SK-N-MC (cell line): ENCODE results near the gene NLN.
"Not testable (repeated sequence)": the region's sequence is repeated elsewhere in the genome, so short reads cannot be mapped to it uniquely, and the experiment has no call there.

Experiments
- DNase-seq: peaks from one replicate; pipeline ENCODE4 v3.0.0-alpha.2; 2011; ENCODE audit warnings: low read depth, low spot score
- H3K27ac ChIP-seq: fragments of 200-600 bp; sonication (generic); 2 replicates; pipeline ENCODE4 v1.5.1; 2016; ENCODE audit warnings: mixed run types
- H3K36me3 ChIP-seq: fragments of 200-600 bp; sonication (generic); 2 replicates; pipeline ENCODE4 v1.6.1; 2017; ENCODE audit warnings: antibody characterized with exemption, low read length, mixed read lengths; ENCODE audit not compliant: insufficient read depth
- H3K4me3 ChIP-seq: fragments of 200-600 bp; sonication (generic); 2 replicates; pipeline ENCODE4 v1.5.1; 2016
- H3K9ac ChIP-seq: fragments of 200-600 bp; sonication (generic); 2 replicates; pipeline ENCODE4 v1.8.0; 2017; ENCODE audit warnings: mixed run types, mixed read lengths; ENCODE audit not compliant: insufficient read length
- H3K9me3 ChIP-seq: fragments of 200-600 bp; sonication (generic); 2 replicates; pipeline ENCODE4 v1.6.1; 2017; ENCODE audit warnings: low read depth, mild to moderate bottlenecking, antibody characterized with exemption, low read length, moderate library complexity, mixed read lengths
- EZH2 ChIP-seq: fragments of 200-600 bp; sonication (generic); IDR thresholded peaks from one replicate; pipeline ENCODE4 v1.6.1; 2017; ENCODE audit warnings: antibody characterized with exemption
- FOXP2 ChIP-seq: optimal IDR thresholded peaks from 2 replicates; pipeline ENCODE3; 2011; ENCODE audit warnings: mild to moderate bottlenecking, moderate library complexity; ENCODE audit not compliant: insufficient read depth; ENCODE audit errors: extremely low read length, control extremely low read depth
- POLR2AphosphoS5 ChIP-seq: IDR thresholded peaks from 2 replicates; pipeline ENCODE4 v1.6.1; 2012; ENCODE audit warnings: mild to moderate bottlenecking, low read depth, low read length, borderline replicate concordance

The NLN gene

DNA sequence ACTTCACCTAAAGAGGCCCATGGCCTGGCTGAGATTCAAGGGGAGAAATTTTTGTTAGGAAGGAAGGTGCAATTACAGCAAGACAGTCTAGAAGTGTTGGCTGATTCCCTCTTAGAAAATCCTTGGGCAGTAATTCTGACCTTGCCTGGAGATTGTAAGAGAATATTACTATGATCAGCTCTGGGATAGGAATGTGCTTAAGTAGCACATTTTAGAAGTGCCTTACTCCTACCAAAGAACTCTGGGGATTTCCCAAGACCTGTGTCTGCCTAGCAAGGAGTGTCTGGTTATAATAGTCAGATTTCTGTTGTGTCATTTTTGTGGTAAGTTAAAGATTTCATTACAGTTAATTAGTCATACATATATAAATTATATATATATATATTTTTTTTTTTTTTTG lies 52.3 kb downstream of the NLN start:
- DNase-seq, result peak; percentile 82
- Histone ChIP-seq H3K27ac (peak overlapping the region; percentile 98), H3K36me3 (peaks cover 11% of the 10 kb centered on the region), H3K9ac (peak overlapping the region; percentile 48), H3K9me3 (no peaks in the 10 kb centered on the region), H3K4me3 (peak overlapping the region; percentile 65)
- TF ChIP-seq EZH2, result no peak
- TF ChIP-seq POLR2AphosphoS5, result no peak

GRCh38 chr5:65775476-65775875 lies 53.5 kb downstream of the NLN start:
- no peak overlapping the region for H3K9ac ChIP-seq
- peaks cover 22% of the 10 kb centered on the region for H3K36me3 ChIP-seq
- peak overlapping the region; percentile 89 for H3K27ac ChIP-seq
- H3K9me3 ChIP-seq, result no peaks in the 10 kb centered on the region
- no peak for TF ChIP-seq POLR2AphosphoS5
- TF ChIP-seq EZH2, result no peak
- no peak for TF ChIP-seq FOXP2
- DNase-seq, result no peak
- H3K4me3 ChIP-seq, result no peak overlapping the region

DNA sequence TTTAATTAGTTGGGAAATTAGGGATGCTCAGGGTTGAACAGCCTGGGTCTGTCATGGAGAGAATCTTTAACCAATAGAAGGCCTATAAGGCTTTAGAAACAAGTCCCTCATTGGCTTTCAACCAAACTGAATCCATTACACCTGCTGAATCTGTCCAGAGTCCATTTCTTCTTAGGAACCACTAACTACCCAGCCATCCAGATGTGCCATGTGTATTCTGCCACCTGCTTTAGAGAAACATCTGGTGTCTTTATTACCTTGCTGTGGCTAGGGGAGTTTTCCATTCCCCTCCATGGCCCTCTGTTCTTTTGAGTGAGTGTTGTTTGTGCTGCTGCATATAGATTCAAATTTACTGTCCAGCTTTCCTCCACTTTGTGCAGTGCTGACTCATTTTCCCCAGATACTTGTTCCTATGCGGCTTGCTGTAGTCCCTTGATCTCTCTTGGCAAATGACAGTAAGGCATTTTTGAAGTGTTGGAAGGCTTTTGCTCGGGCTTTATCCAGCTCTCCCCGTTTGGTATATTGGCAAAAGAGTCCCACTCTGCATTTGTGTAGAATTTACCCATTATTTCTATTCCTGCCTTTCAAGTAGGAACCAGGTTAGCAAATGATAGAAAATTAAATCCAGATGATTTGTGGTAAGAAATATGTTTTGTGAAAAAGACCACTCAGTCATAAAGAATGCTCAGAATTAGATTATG lies 54.6 kb downstream of the NLN start:
- peaks cover 31% of the 10 kb centered on the region for H3K36me3 ChIP-seq
- no peak for TF ChIP-seq FOXP2
- TF ChIP-seq EZH2, result no peak
- no peak for TF ChIP-seq POLR2AphosphoS5
- peak; percentile 16 for DNase-seq
- no peak overlapping the region for H3K9ac ChIP-seq
- peak overlapping the region; percentile 36; the same call in 1 of the 2 replicates for H3K4me3 ChIP-seq
- H3K27ac ChIP-seq, result peak overlapping the region; percentile 81
- no peaks in the 10 kb centered on the region for H3K9me3 ChIP-seq

GRCh38 chr5:65778126-65778525 lies 56.1 kb downstream of the NLN start:
- no peak overlapping the region for H3K4me3 ChIP-seq
- no peak for DNase-seq
- TF ChIP-seq EZH2 (no peak), FOXP2 (no peak), POLR2AphosphoS5 (no peak)
- H3K27ac ChIP-seq, result no peak overlapping the region
- H3K9ac ChIP-seq, result no peak overlapping the region
- H3K36me3 ChIP-seq, result peaks cover 44% of the 10 kb centered on the region
- H3K9me3 ChIP-seq, result no peaks in the 10 kb centered on the region

GRCh38 chr5:65779643-65780042 lies 57.6 kb downstream of the NLN start:
- peaks cover 48% of the 10 kb centered on the region for H3K36me3 ChIP-seq
- H3K9me3 ChIP-seq, result no peaks in the 10 kb centered on the region
- no peak overlapping the region for H3K27ac ChIP-seq
- H3K4me3 ChIP-seq, result no peak overlapping the region
- no peak for TF ChIP-seq EZH2
- no peak for TF ChIP-seq FOXP2
- no peak for TF ChIP-seq POLR2AphosphoS5
- DNase-seq, result no peak
- H3K9ac ChIP-seq, result no peak overlapping the region

DNA sequence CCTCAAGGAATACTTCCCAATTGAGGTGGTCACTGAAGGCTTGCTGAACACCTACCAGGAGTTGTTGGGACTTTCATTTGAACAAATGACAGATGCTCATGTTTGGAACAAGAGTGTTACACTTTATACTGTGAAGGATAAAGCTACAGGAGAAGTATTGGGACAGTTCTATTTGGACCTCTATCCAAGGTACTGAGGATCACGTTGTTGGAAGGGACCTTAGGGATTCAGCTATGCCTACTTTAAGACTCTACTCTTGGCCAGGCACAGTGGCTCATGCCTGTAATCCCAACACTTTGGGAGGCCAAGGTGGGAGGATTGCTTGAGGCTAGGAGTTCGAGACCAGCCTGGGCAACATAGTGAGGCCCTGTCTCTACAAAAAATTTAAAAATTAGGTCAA lies 66.3 kb downstream of the NLN start:
- not testable (repeated sequence) for H3K4me3 ChIP-seq, H3K9me3 ChIP-seq, DNase-seq, H3K27ac ChIP-seq, H3K9ac ChIP-seq
- H3K36me3 ChIP-seq, result peaks cover 47% of the 10 kb centered on the region

GRCh38 chr5:65790371-65791163 lies 68.6 kb downstream of the NLN start:
- DNase-seq, result no peak
- Histone ChIP-seq H3K9ac (no peak overlapping the region), H3K36me3 (peaks cover 41% of the 10 kb centered on the region), H3K9me3 (no peaks in the 10 kb centered on the region), H3K4me3 (no peak overlapping the region), H3K27ac (no peak overlapping the region)
- no peak for TF ChIP-seq FOXP2
- no peak for TF ChIP-seq EZH2
- TF ChIP-seq POLR2AphosphoS5, result no peak

- no peaks in the 10 kb centered on the region for H3K9me3 ChIP-seq
- DNase-seq, result no peak
- TF ChIP-seq FOXP2 (no peak), EZH2 (no peak), POLR2AphosphoS5 (no peak)
- no peak overlapping the region for H3K27ac ChIP-seq
- no peak overlapping the region for H3K4me3 ChIP-seq
- H3K36me3 ChIP-seq, result peaks cover 34% of the 10 kb centered on the region
- no peak overlapping the region for H3K9ac ChIP-seq
These were observed 70.0 kb downstream of the NLN start for GRCh38 chr5:65791712-65792673.

DNA sequence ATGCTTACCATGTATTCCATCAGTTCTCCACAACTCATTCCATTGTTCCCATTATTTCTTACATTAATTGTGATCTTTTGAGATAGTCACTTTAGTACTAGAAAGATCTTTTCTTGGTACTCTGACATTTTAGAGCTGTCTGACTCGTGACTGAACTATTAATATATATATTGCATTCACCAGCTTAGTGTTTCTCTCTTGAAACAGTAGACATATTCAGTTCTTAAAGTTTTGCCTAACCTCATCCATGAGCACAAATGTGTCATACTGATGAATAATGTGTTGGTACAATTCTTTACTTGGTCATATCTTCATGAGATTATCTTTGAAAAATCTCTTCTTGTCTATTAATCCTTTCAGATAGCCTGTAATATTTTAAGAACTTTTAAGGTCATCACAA lies 74.3 kb downstream of the NLN start:
- no peak overlapping the region for H3K4me3 ChIP-seq
- no peak overlapping the region for H3K9ac ChIP-seq
- no peaks in the 10 kb centered on the region for H3K9me3 ChIP-seq
- TF ChIP-seq EZH2 (no peak), POLR2AphosphoS5 (no peak), FOXP2 (no peak)
- H3K27ac ChIP-seq, result no peak overlapping the region
- DNase-seq, result no peak
- H3K36me3 ChIP-seq, result peaks cover 15% of the 10 kb centered on the region
